GM23338 (cell line): ENCODE measurements around the gene KRT78. TPM values are rescaled to one million over a fixed set of nuclear protein-coding genes. Genes with fewer than 3 reads are reported as not detected.

ENCODE experiments used
- ATAC-seq: fragments of 200-7000 bp; cut with Tn5 transposase; 3 replicates; pipeline ENCODE4 v1.9.1; 2020
- DNase-seq: peaks from one replicate; pipeline ENCODE4 v3.0.0-alpha.2; 2015; ENCODE audit warnings: low spot score
- H2AFZ ChIP-seq: fragments of 200-600 bp; sonication (generic); 2 replicates; pipeline ENCODE4 v1.8.0; 2016; ENCODE audit warnings: antibody characterized with exemption, mild to moderate bottlenecking, moderate library complexity
- H3F3A ChIP-seq: fragments of 200-600 bp; sonication (generic); replicated peaks from 2 replicates; pipeline ENCODE4 v1.8.0; 2017; ENCODE audit warnings: antibody characterized with exemption, mixed run types, low read depth
- H3K27ac ChIP-seq: fragments of 200-600 bp; sonication (generic); 2 replicates; pipeline ENCODE4 v1.6.1; 2016; ENCODE audit warnings: low read depth
- H3K27me3 ChIP-seq: fragments of 200-600 bp; sonication (generic); 2 replicates; pipeline ENCODE4 v1.8.0; 2016; ENCODE audit warnings: mild to moderate bottlenecking, mixed run types, moderate library complexity; ENCODE audit not compliant: insufficient read depth
- H3K36me3 ChIP-seq: fragments of 200-600 bp; sonication (generic); 2 replicates; pipeline ENCODE4 v1.8.0; 2016; ENCODE audit warnings: mild to moderate bottlenecking; ENCODE audit not compliant: insufficient read depth
- H3K4me1 ChIP-seq: fragments of 200-600 bp; sonication (generic); 2 replicates; pipeline ENCODE4 v1.8.0; 2016; ENCODE audit warnings: mild to moderate bottlenecking, moderate library complexity; ENCODE audit not compliant: insufficient read depth
- H3K4me2 ChIP-seq: fragments of 200-600 bp; sonication (generic); 2 replicates; pipeline ENCODE4 v1.7.1; 2017; ENCODE audit warnings: mixed run types
- H3K4me3 ChIP-seq: fragments of 200-600 bp; sonication (generic); 2 replicates; pipeline ENCODE4 v1.6.1; 2016; ENCODE audit warnings: mixed run types
- H3K79me2 ChIP-seq: fragments of 200-600 bp; sonication (generic); replicated peaks from 2 replicates; pipeline ENCODE4 v1.8.0; 2017; ENCODE audit warnings: mild to moderate bottlenecking; ENCODE audit not compliant: insufficient read depth
- H3K9me2 ChIP-seq: fragments of 200-600 bp; sonication (generic); 2 replicates; pipeline ENCODE4 v1.8.0; 2017; ENCODE audit not compliant: insufficient read depth
- H4K20me1 ChIP-seq: fragments of 200-600 bp; sonication (generic); replicated peaks from 2 replicates; pipeline ENCODE4 v1.8.0; 2017; ENCODE audit warnings: mild to moderate bottlenecking; ENCODE audit not compliant: insufficient read depth
- H3K27ac Mint-ChIP-seq: 2 replicates; pipeline ENCODE4 v1.8.0; 2020; ENCODE audit warnings: inconsistent platforms, mild to moderate bottlenecking, moderate library complexity, mixed read lengths
- H3K27me3 Mint-ChIP-seq: 3 replicates; pipeline ENCODE4 v1.8.0; 2022; ENCODE audit warnings: low read depth, mild to moderate bottlenecking, moderate library complexity, mixed read lengths, inconsistent platforms; ENCODE audit not compliant: insufficient read depth, poor library complexity
- H3K36me3 Mint-ChIP-seq: 3 replicates; pipeline ENCODE4 v1.8.0; 2021; ENCODE audit warnings: low read depth, mild to moderate bottlenecking, inconsistent platforms, moderate library complexity, mixed read lengths
- H3K4me1 Mint-ChIP-seq: 3 replicates; pipeline ENCODE4 v1.8.0; 2020; ENCODE audit warnings: mild to moderate bottlenecking, inconsistent platforms, mixed read lengths
- H3K4me3 Mint-ChIP-seq: 3 replicates; pipeline ENCODE4 v1.8.0; 2021; ENCODE audit warnings: moderate library complexity, mild to moderate bottlenecking, inconsistent platforms, mixed read lengths
- H3K9me3 Mint-ChIP-seq: 3 replicates; pipeline ENCODE4 v1.8.0; 2020; ENCODE audit warnings: moderate library complexity, mild to moderate bottlenecking, inconsistent platforms, mixed read lengths
- ETS1 ChIP-seq: IDR thresholded peaks from 2 replicates; pipeline ENCODE4 v1.6.1; 2016; ENCODE audit warnings: antibody characterized with exemption
- EZH2 ChIP-seq: fragments of 200-600 bp; sonication (generic); IDR thresholded peaks from one replicate; pipeline ENCODE4 v1.8.0; 2017; ENCODE audit warnings: antibody characterized with exemption, mild to moderate bottlenecking, low read depth; ENCODE audit not compliant: unreplicated experiment
- EZH2phosphoT487 ChIP-seq: fragments of 200-600 bp; sonication (generic); IDR thresholded peaks from one replicate; pipeline ENCODE4 v1.8.1; 2018; ENCODE audit warnings: antibody characterized with exemption; ENCODE audit not compliant: unreplicated experiment
- NANOG ChIP-seq: IDR thresholded peaks from 2 replicates; pipeline ENCODE4 v1.6.1; 2016; ENCODE audit warnings: antibody characterized with exemption, borderline replicate concordance
- POLR2AphosphoS5 ChIP-seq: IDR thresholded peaks from 2 replicates; pipeline ENCODE4 v1.6.1; 2016; ENCODE audit warnings: antibody characterized with exemption, low read depth
- ZNF114 ChIP-seq: fragments of 250-450 bp; sonication (Bioruptor Pico); IDR thresholded peaks from 2 replicates; pipeline ENCODE4 v1.5.0; 2020; ENCODE audit warnings: mild to moderate bottlenecking, moderate library complexity
- polyA plus RNA-seq: library from polyadenylated mRNA; unstranded; fragments of >200 nt; fragmentation: Nextera tagmentation; extraction: Ambion mirVana; gene quantifications from 2 replicates; pipeline ENCODE4 v1.2.1, GENCODE V29; 2016
- total RNA-seq: library from RNA; depleted of rRNA; stranded (reverse); fragments of >200 nt; shearing (Covaris generic); gene quantifications from 2 replicates; pipeline ENCODE4 v1.2.3, GENCODE V29; 2014
- TF ChIP-seq, protein P1 (sequence below): fragments of 250-450 bp; sonication (Bioruptor Pico); IDR thresholded peaks from 2 replicates; pipeline ENCODE4 v1.5.0; 2020; ENCODE audit warnings: mild to moderate bottlenecking, moderate library complexity

Gene KRT78
- total and polyA plus RNA-seq, 2 experiments from 2014 or later = not detected

DNA sequence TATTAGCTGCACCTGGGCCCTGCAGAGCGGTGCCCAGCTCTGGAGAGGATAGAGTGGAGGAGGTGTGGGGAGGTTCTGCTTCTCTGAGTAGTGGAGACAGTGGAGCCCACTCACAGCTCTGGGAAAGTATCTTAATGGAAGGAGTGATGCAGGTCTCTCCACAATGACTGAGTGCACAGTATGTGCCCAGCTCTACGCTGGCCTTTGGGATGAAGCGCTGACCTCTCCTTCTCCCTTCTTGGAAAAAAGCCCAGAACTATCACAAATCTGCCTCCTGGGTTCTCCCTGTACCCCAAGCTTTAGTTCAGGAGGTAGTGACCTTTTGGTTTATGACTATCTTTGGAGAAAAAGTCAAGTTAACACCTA is 52.4 kb downstream of the KRT78 start:
- DNase-seq (no peak), ATAC-seq (no peak)
- H3K27me3 Mint-ChIP-seq = peaks cover 13% of the 10 kb centered on the region
- H3K36me3 ChIP-seq = no peaks in the 10 kb centered on the region
- H3K36me3 Mint-ChIP-seq = no peaks in the 10 kb centered on the region
- no peaks in the 10 kb centered on the region for H4K20me1 ChIP-seq
- peaks cover 7% of the 10 kb centered on the region for H3K9me2 ChIP-seq
- no peak overlapping the region for H2AFZ ChIP-seq
- H3K27me3 ChIP-seq = no peaks in the 10 kb centered on the region
- no peak overlapping the region for H3K4me2 ChIP-seq
- no peak overlapping the region for H3K27ac Mint-ChIP-seq
- peaks cover 21% of the 10 kb centered on the region for H3K4me1 Mint-ChIP-seq
- TF ChIP-seq EZH2 = no peak
- TF ChIP-seq, protein P1, sequence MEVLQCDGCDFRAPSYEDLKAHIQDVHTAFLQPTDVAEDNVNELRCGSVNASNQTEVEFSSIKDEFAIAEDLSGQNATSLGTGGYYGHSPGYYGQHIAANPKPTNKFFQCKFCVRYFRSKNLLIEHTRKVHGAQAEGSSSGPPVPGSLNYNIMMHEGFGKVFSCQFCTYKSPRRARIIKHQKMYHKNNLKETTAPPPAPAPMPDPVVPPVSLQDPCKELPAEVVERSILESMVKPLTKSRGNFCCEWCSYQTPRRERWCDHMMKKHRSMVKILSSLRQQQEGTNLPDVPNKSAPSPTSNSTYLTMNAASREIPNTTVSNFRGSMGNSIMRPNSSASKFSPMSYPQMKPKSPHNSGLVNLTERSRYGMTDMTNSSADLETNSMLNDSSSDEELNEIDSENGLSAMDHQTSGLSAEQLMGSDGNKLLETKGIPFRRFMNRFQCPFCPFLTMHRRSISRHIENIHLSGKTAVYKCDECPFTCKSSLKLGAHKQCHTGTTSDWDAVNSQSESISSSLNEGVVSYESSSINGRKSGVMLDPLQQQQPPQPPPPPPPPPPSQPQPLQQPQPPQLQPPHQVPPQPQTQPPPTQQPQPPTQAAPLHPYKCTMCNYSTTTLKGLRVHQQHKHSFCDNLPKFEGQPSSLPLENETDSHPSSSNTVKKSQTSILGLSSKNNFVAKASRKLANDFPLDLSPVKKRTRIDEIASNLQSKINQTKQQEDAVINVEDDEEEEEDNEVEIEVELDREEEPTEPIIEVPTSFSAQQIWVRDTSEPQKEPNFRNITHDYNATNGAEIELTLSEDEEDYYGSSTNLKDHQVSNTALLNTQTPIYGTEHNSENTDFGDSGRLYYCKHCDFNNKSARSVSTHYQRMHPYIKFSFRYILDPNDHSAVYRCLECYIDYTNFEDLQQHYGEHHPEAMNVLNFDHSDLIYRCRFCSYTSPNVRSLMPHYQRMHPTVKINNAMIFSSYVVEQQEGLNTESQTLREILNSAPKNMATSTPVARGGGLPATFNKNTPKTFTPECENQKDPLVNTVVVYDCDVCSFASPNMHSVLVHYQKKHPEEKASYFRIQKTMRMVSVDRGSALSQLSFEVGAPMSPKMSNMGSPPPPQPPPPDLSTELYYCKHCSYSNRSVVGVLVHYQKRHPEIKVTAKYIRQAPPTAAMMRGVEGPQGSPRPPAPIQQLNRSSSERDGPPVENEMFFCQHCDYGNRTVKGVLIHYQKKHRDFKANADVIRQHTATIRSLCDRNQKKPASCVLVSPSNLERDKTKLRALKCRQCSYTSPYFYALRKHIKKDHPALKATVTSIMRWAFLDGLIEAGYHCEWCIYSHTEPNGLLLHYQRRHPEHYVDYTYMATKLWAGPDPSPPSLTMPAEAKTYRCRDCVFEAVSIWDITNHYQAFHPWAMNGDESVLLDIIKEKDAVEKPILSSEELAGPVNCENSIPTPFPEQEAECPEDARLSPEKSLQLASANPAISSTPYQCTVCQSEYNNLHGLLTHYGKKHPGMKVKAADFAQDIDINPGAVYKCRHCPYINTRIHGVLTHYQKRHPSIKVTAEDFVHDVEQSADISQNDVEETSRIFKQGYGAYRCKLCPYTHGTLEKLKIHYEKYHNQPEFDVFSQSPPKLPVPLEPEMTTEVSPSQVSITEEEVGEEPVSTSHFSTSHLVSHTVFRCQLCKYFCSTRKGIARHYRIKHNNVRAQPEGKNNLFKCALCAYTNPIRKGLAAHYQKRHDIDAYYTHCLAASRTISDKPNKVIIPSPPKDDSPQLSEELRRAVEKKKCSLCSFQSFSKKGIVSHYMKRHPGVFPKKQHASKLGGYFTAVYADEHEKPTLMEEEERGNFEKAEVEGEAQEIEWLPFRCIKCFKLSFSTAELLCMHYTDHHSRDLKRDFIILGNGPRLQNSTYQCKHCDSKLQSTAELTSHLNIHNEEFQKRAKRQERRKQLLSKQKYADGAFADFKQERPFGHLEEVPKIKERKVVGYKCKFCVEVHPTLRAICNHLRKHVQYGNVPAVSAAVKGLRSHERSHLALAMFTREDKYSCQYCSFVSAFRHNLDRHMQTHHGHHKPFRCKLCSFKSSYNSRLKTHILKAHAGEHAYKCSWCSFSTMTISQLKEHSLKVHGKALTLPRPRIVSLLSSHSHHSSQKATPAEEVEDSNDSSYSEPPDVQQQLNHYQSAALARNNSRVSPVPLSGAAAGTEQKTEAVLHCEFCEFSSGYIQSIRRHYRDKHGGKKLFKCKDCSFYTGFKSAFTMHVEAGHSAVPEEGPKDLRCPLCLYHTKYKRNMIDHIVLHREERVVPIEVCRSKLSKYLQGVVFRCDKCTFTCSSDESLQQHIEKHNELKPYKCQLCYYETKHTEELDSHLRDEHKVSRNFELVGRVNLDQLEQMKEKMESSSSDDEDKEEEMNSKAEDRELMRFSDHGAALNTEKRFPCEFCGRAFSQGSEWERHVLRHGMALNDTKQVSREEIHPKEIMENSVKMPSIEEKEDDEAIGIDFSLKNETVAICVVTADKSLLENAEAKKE = no peak
- TF ChIP-seq ZNF114 = no peak
- no peak for TF ChIP-seq EZH2phosphoT487
- no peak for TF ChIP-seq ETS1
- TF ChIP-seq POLR2AphosphoS5 = no peak
- TF ChIP-seq NANOG = no peak
- no peaks in the 10 kb centered on the region for H3F3A ChIP-seq
- no peaks in the 10 kb centered on the region for H3K9me3 Mint-ChIP-seq
- no peak overlapping the region for H3K27ac ChIP-seq
- H3K79me2 ChIP-seq = no peaks in the 10 kb centered on the region
- no peak overlapping the region for H3K4me3 ChIP-seq
- peaks cover 23% of the 10 kb centered on the region for H3K4me1 ChIP-seq
- H3K4me3 Mint-ChIP-seq = no peak overlapping the region
